NCI-H345 treated with DMSO at 0.1 percent for 48 hours (cell line): Measurements from ENCODE around the gene PFDN6.
A peak's percentile ranks its signal among the peaks of the same experiment; 100 is the strongest.
"Not testable (repeated sequence)": the region's sequence is repeated elsewhere in the genome, so short reads cannot be mapped to it uniquely, and the experiment has no call there.

Experiments used
- DNase-seq: peaks from one replicate; lab custom pipeline; 2025; ENCODE audit not compliant: unreplicated experiment; lab: John Stamatoyannopoulos, UW

Gene PFDN6

GRCh38 chr6:33273129-33273923 lies 16.1 kb upstream of the PFDN6 start:
- DNase-seq: no peak

GRCh38 chr6:33273924-33274902 lies 15.2 kb upstream of the PFDN6 start:
- DNase-seq: no peak

GRCh38 chr6:33275795-33276580 lies 13.4 kb upstream of the PFDN6 start:
- DNase-seq: not testable (repeated sequence)

GRCh38 chr6:33276581-33276863 lies 12.9 kb upstream of the PFDN6 start:
- DNase-seq: no peak

- peak; percentile 61 for DNase-seq
Observed at GRCh38 chr6:33276864-33277662, 12.3 kb upstream of the PFDN6 start, which contains the start of gene B3GALT4. B3GALT4 (plus strand) TSS chr6:33277123; CDS start chr6:33277420, 297 bp downstream.

GRCh38 chr6:33277663-33278391 lies 11.6 kb upstream of the PFDN6 start:
- no peak for DNase-seq

GRCh38 chr6:33278392-33278741 lies 11.0 kb upstream of the PFDN6 start:
- DNase-seq: no peak

GRCh38 chr6:33278810-33279209 lies 10.6 kb upstream of the PFDN6 start:
- DNase-seq: no peak

GRCh38 chr6:33279257-33279695 lies 10.1 kb upstream of the PFDN6 start:
- DNase-seq: no peak

GRCh38 chr6:33279971-33280511 lies 9.4 kb upstream of the PFDN6 start:
- DNase-seq: no peak

- no peak for DNase-seq
Observed at GRCh38 chr6:33280539-33280938, 8.9 kb upstream of the PFDN6 start.

GRCh38 chr6:33285214-33285613 lies 4.2 kb upstream of the PFDN6 start:
- DNase-seq: not testable (repeated sequence)

- no peak for DNase-seq
Observed at GRCh38 chr6:33286946-33287914, 2.2 kb upstream of the PFDN6 start.

- no peak for DNase-seq
Observed at GRCh38 chr6:33288141-33288920, 1.1 kb upstream of the PFDN6 start.

- no peak for DNase-seq
Observed at GRCh38 chr6:33289784-33290315, 449 bp downstream of the PFDN6 start.

- DNase-seq: no peak
Observed at GRCh38 chr6:33290459-33290858, 1.1 kb downstream of the PFDN6 start.

GRCh38 chr6:33292996-33293682 lies 3.7 kb downstream of the PFDN6 start:
- DNase-seq: no peak
